Measurements from ENCODE around the gene JMJD8.

Gene JMJD8

DNA sequence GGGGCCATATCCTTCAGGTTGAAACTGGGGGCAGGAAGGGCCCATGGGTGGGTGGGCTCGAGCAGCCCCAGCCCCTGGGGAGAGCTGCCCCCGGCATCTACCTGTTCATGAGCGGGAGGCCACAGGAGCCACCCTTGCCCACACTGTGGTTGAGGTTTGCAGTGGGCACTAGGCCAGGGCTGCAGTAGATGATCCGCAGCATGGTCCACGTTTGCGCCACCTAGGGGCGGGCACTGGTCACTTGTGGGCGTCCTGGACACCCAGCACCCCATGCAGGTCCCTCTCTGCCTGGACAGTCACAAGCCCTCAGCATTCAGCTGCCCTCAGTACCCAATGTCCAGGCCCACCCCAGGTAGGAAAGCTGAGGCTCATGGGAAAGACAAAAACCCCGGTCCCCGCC, 1.8 kb upstream of the JMJD8 start:
- H3K4me3 ChIP-seq (ENCODE audit: low read depth, low read length), result no peak overlapping the region
- no peak for DNase-seq (ENCODE audit: low read depth)
- TF ChIP-seq, protein P1, sequence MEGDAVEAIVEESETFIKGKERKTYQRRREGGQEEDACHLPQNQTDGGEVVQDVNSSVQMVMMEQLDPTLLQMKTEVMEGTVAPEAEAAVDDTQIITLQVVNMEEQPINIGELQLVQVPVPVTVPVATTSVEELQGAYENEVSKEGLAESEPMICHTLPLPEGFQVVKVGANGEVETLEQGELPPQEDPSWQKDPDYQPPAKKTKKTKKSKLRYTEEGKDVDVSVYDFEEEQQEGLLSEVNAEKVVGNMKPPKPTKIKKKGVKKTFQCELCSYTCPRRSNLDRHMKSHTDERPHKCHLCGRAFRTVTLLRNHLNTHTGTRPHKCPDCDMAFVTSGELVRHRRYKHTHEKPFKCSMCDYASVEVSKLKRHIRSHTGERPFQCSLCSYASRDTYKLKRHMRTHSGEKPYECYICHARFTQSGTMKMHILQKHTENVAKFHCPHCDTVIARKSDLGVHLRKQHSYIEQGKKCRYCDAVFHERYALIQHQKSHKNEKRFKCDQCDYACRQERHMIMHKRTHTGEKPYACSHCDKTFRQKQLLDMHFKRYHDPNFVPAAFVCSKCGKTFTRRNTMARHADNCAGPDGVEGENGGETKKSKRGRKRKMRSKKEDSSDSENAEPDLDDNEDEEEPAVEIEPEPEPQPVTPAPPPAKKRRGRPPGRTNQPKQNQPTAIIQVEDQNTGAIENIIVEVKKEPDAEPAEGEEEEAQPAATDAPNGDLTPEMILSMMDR (IDR thresholded peaks at IDR 0.05; ENCODE audit: low read depth, low read length, missing control alignments), result peak; percentile 20

DNA sequence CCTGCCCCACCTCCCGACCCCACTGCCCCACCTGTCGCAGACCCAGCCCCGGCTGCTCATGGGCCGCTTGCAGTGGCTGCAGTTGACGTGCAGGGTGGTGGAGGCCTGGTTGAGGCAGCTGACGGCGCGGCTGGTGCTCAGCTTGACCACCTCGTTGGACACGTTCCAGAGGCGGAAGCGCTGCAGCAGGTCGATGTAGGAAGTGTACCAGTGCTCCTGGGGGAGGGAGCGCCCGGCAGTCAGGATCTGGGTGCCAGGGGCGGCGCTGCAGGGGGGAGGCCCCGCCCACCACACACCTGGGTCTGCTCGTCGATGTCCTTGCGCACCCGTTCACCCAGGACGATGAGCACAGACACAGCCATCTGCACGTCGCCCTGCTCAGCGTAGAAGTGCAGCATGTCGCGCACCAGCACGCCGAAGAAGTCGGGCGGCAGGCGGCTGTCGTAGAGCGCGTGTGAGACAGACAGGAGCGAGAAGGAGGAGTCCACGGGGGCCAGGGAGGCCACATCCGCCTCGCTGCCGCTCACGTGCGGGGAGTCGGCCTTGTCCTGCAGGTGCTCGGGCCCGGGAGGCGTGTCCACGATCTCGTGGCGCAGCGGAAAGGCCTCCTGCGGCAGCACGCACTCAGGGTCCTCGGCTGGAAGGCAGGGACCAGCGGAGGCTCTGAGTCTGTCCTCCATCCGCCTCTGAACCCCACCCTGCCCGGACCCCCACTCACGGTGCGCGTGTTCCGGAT, 995 bp upstream of the JMJD8 start:
- TF ChIP-seq, protein P1 (IDR thresholded peaks at IDR 0.05; ENCODE audit: low read depth, low read length, missing control alignments), result no peak
- DNase-seq (ENCODE audit: low read depth), result no peak
- H3K4me3 ChIP-seq (ENCODE audit: low read depth, low read length), result no peak overlapping the region

DNA sequence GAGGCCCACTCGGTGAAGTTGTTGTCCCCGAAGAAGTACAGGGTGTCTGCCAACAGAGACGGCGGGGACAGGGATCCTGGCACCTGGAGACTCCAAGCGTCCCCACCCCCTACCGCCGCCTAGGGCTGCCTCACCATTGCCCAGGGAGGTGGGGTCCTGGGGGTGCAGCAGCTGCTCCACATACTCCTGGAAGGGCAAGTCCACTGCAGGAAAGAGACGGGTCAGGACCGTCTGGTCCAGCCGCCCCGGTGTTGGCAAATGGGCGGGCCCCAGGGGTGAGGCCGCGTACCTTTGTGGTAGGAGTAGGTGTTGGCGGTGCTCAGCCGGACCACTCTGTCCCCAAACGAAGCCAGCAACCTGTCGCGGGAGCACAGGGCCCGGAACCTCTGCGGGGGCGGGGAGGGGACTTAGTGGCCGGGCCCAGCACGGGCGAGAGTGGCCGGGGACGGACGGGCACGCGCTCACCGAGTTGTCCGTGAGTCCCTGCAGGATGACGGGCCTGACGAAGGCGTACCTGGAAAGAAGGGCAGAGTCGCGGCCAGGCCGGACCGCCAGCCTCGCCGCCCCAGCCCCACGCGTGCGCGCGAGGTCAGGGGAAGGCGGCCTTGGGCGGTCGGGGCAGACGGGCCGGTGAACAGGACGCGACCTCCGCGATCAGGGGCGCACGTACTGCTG, 601 bp downstream of the JMJD8 start:
- peak overlapping the region; percentile 90 for H3K4me3 ChIP-seq (ENCODE audit: low read depth, low read length)
- TF ChIP-seq, protein P1 (IDR thresholded peaks at IDR 0.05; ENCODE audit: low read depth, low read length, missing control alignments), result no peak
- no peak for DNase-seq (ENCODE audit: low read depth)

DNA sequence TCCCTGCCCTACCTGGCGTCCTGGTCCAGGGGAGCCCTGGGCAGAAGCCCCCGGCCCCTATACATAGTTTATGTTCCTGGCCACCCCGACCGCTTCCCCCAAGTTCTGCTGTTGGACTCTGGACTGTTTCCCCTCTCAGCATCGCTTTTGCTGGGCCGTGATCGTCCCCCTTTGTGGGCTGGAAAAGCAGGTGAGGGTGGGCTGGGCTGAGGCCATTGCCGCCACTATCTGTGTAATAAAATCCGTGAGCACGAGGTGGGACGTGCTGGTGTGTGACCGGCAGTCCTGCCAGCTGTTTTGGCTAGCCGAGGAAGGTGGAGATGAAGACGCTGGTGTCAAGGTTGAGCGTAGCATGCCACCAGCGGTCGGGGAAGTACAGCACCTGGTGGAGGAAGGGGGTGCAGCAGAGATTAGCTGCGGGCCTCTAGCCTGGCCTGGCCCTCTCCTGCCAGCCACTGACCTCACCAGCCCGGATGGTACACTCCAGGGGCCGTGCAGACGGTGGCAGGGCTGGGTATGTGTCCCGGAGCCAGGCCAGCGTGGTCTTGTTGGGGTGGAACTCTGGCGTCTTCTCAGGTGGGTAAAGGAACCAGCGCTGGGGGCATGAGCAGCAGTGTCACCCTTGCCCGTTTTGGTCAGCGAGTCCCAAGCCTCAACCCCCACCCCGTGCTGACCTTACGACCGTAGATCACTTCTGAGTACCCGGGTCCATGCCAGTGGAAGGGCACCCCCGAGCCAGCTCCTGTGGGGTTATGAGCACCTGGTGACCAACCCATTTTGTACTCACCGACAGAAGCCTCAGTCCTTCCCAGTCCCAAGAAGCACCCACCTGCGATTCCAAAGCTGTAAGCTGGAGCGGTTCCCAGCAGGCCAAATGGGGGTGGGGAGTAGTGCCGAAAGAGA, 1.4 kb downstream of the JMJD8 start:
- TF ChIP-seq, protein P1 (IDR thresholded peaks at IDR 0.05; ENCODE audit: low read depth, low read length, missing control alignments), result no peak
- H3K4me3 ChIP-seq (ENCODE audit: low read depth, low read length), result peak overlapping the region; percentile 90

DNA sequence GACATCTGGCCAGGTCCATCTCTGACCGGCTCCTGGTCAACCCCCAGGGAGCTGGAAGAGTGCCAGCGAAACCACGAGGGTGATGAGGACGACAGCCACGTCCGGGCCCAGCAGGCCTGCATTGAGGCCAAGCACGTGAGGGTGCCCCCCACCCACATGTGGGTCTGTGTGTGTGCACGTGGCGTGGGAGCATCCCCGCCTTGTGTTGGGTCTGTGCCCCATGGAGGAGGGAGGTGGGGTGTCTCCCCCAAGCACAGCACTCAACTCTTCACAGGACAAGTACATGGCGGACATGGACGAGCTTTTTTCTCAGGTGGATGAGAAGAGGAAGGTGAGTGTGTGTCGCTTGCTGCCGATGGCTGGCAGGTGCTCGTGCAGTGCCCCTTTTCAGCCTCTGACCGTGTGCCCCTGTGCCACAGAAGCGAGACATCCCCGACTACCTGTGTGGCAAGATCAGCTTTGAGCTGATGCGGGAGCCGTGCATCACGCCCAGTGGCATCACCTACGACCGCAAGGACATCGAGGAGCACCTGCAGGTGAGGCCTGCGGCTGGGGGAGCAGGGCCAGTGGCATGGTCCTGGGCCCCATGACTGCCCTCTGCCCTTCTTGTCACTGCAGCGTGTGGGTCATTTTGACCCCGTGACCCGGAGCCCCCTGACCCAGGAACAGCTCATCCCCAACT, 2.2 kb downstream of the JMJD8 start:
- DNase-seq (ENCODE audit: low read depth), result no peak
- TF ChIP-seq, protein P1 (IDR thresholded peaks at IDR 0.05; ENCODE audit: low read depth, low read length, missing control alignments), result no peak
- peak overlapping the region; percentile 73; the same call in 1 of the 2 replicates for H3K4me3 ChIP-seq (ENCODE audit: low read depth, low read length)

More for the DNA sequence above, 1.4 kb downstream of the JMJD8 start:
- DNase-seq (ENCODE audit: low read depth), result no peak

DNA sequence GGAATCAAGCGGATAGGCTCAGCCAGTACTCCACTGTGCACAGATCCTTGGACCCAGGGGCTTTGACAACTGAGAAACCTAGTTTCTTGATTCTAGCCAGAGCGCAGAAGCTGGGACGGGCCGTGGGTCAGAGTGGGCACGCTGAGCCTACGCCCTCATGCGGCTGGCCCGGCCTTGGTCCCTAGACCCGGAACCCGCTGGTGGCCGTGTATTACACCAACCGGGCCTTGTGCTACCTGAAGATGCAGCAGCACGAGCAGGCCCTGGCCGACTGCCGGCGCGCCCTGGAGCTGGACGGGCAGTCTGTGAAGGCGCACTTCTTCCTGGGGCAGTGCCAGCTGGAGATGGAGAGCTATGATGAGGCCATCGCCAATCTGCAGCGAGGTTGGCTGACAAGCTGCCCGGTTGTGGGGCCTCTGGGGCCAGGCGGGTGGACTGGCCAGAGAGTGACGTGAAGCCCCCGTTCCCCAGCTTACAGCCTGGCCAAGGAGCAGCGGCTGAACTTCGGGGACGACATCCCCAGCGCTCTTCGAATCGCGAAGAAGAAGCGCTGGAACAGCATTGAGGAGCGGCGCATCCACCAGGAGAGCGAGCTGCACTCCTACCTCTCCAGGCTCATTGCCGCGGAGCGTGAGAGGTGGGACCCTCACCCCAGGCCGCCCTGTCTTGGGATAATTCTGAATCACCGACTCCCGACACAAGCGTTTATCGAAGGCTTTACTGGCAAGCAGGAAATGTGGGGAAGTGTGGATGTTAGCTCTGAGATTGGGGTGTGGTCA, 3.0 kb downstream of the JMJD8 start:
- TF ChIP-seq, protein P1 (IDR thresholded peaks at IDR 0.05; ENCODE audit: low read depth, low read length, missing control alignments), result no peak
- H3K4me3 ChIP-seq (ENCODE audit: low read depth, low read length), result peak overlapping the region; percentile 73
- DNase-seq (ENCODE audit: low read depth), result no peak
